Ishikawa (cell line): ENCODE measurements around the gene TOMM34.

Source experiments
- CEBPB ChIP-seq: IDR thresholded peaks from 2 replicates; pipeline ENCODE4 v1.6.1; 2012
- CREB1 ChIP-seq: IDR thresholded peaks from 2 replicates; pipeline ENCODE4 v1.6.1; 2012; ENCODE audit warnings: low read depth
- TAF1 ChIP-seq: IDR thresholded peaks from 2 replicates; pipeline ENCODE4 v1.6.1; 2012; ENCODE audit warnings: low read depth, mild to moderate bottlenecking
- USF1 ChIP-seq: IDR thresholded peaks from 2 replicates; pipeline ENCODE4 v1.6.1; 2012
- YY1 ChIP-seq: IDR thresholded peaks from 2 replicates; pipeline ENCODE4 v1.6.1; 2012; ENCODE audit warnings: low read depth

- TF ChIP-seq USF1 (no peak), CREB1 (no peak), TAF1 (no peak), CEBPB (no peak), YY1 (no peak)
These were observed 16.5 kb upstream of the TOMM34 start for GRCh38 chr20:44976698-44977097.
